GM21786 (cell line): Measurements from ENCODE around the gene TGFBR3.

ENCODE experiments used
- ATAC-seq: cut with Tn5 transposase; IDR thresholded peaks from one replicate; pipeline ENCODE4 v1.9.1; 2021; ENCODE audit not compliant: unreplicated experiment

TGFBR3 gene

GRCh38 chr1:91827459-91828321 lies 58.3 kb downstream of the TGFBR3 start:
- no peak for ATAC-seq

- no peak for ATAC-seq
Measured at GRCh38 chr1:91827087-91827458, 58.9 kb downstream of the TGFBR3 start.

- no peak for ATAC-seq
Measured at GRCh38 chr1:91826649-91827048, 59.3 kb downstream of the TGFBR3 start.

GRCh38 chr1:91826248-91826647 lies 59.7 kb downstream of the TGFBR3 start:
- no peak for ATAC-seq

- no peak for ATAC-seq
Measured at GRCh38 chr1:91821126-91821868, 64.7 kb downstream of the TGFBR3 start.

- no peak for ATAC-seq
Measured at GRCh38 chr1:91819038-91819788, 66.7 kb downstream of the TGFBR3 start.

GRCh38 chr1:91818713-91818975 lies 67.3 kb downstream of the TGFBR3 start:
- no peak for ATAC-seq

GRCh38 chr1:91817211-91817905 lies 68.6 kb downstream of the TGFBR3 start:
- no peak for ATAC-seq

- no peak for ATAC-seq
Measured at GRCh38 chr1:91816031-91816430, 69.9 kb downstream of the TGFBR3 start.

- no peak for ATAC-seq
Measured at GRCh38 chr1:91814448-91814847, 71.5 kb downstream of the TGFBR3 start.

- no peak for ATAC-seq
Measured at GRCh38 chr1:91813813-91814212, 72.1 kb downstream of the TGFBR3 start.

GRCh38 chr1:91811363-91812025 lies 74.5 kb downstream of the TGFBR3 start:
- no peak for ATAC-seq

GRCh38 chr1:91809317-91809716 lies 76.6 kb downstream of the TGFBR3 start:
- ATAC-seq, result no peak

- ATAC-seq, result no peak
Measured at GRCh38 chr1:91807921-91808620, 77.9 kb downstream of the TGFBR3 start.

GRCh38 chr1:91806769-91807700 lies 78.9 kb downstream of the TGFBR3 start:
- ATAC-seq, result no peak

- no peak for ATAC-seq
Measured at GRCh38 chr1:91806181-91806768, 79.7 kb downstream of the TGFBR3 start.

- no peak for ATAC-seq
Measured at GRCh38 chr1:91805311-91805801, 80.6 kb downstream of the TGFBR3 start.

- ATAC-seq, result no peak
Measured at GRCh38 chr1:91804546-91805023, 81.4 kb downstream of the TGFBR3 start.
